ENCODE data around the gene HRH4.

The HRH4 gene

GRCh38 chr18:24429188-24429587, 31.2 kb upstream of the HRH4 start:
- no peak overlapping the region for H3K4me3 ChIP-seq (ENCODE audit: low read length in 2 of 2)
- H3K4me1 ChIP-seq (ENCODE audit: control insufficient read depth, insufficient read depth, low read length): peaks cover 11% of the 10 kb centered on the region
- peaks cover 2 to 4% of the 10 kb centered on the region in 2 donors for H3K27me3 ChIP-seq (ENCODE audit: control insufficient read depth in 1 of 2, insufficient read depth in 2 of 2, low read length in 2 of 2)
- no peak overlapping the region for H3K9ac ChIP-seq (ENCODE audit: low read length in 2 of 2)
- H3K27ac ChIP-seq (ENCODE audit: low read length): no peak overlapping the region
- H3K36me3 ChIP-seq (ENCODE audit: control insufficient read depth in 2 of 2, insufficient read depth in 2 of 2, low read length in 2 of 2): peaks cover 0 to 7% of the 10 kb centered on the region in 2 donors
- no peaks in the 10 kb centered on the region for H3K9me3 ChIP-seq (ENCODE audit: control insufficient read depth in 2 of 2, low read length in 2 of 2)

GRCh38 chr18:24432618-24433017, 27.8 kb upstream of the HRH4 start:
- Histone ChIP-seq H3K4me3 (ENCODE audit: low read length in 2 of 2) (no peak overlapping the region), H3K27ac (ENCODE audit: low read length) (no peak overlapping the region), H3K4me1 (ENCODE audit: control insufficient read depth, insufficient read depth, low read length) (peaks cover 2% of the 10 kb centered on the region), H3K9ac (ENCODE audit: low read length in 2 of 2) (no peak overlapping the region), H3K27me3 (ENCODE audit: control insufficient read depth in 1 of 2, insufficient read depth in 2 of 2, low read length in 2 of 2) (no peaks in the 10 kb centered on the region), H3K9me3 (ENCODE audit: control insufficient read depth in 2 of 2, low read length in 2 of 2) (no peaks in the 10 kb centered on the region), H3K36me3 (ENCODE audit: control insufficient read depth in 2 of 2, insufficient read depth in 2 of 2, low read length in 2 of 2) (peaks cover 3 to 7% of the 10 kb centered on the region in 2 donors)

DNA sequence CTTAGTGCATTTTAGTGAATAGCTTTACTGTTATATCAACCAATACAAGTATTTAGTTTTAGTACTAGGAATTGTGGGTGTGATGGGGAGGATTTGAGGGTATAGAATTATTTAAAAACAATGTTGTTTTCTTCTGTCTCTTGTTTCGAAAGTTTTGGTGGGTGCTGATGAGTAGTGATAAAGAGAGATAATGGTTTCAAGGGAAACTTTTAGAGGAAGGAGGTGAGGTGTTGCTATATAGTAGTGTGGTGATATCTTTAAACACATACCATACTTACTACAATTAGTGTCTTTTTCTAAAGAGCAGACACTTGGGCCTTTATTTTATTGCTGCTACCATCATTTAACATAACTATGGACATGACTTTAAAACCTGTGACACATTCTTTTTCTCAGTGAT, 23.5 kb upstream of the HRH4 start:
- H3K4me3 ChIP-seq (ENCODE audit: low read length in 2 of 2): no peak overlapping the region
- H3K9ac ChIP-seq (ENCODE audit: low read length in 2 of 2): no peak overlapping the region
- H3K36me3 ChIP-seq (ENCODE audit: control insufficient read depth in 2 of 2, insufficient read depth in 2 of 2, low read length in 2 of 2): peaks cover 15 to 17% of the 10 kb centered on the region in 2 donors

GRCh38 chr18:24443870-24444269, 16.6 kb upstream of the HRH4 start:
- Histone ChIP-seq H3K9me3 (ENCODE audit: control insufficient read depth in 2 of 2, low read length in 2 of 2) (no peaks in the 10 kb centered on the region), H3K4me3 (ENCODE audit: low read length in 2 of 2) (no peak overlapping the region), H3K9ac (ENCODE audit: low read length in 2 of 2) (no peak overlapping the region), H3K27me3 (ENCODE audit: control insufficient read depth in 1 of 2, insufficient read depth in 2 of 2, low read length in 2 of 2) (no peaks in the 10 kb centered on the region), H3K27ac (ENCODE audit: low read length) (no peak overlapping the region), H3K36me3 (ENCODE audit: control insufficient read depth in 2 of 2, insufficient read depth in 2 of 2, low read length in 2 of 2) (peaks cover 15 to 23% of the 10 kb centered on the region in 2 donors), H3K4me1 (ENCODE audit: control insufficient read depth, insufficient read depth, low read length) (no peaks in the 10 kb centered on the region)

More for the DNA sequence above, 23.5 kb upstream of the HRH4 start:
- no peaks in the 10 kb centered on the region for H3K4me1 ChIP-seq (ENCODE audit: control insufficient read depth, insufficient read depth, low read length)
- H3K9me3 ChIP-seq (ENCODE audit: control insufficient read depth in 2 of 2, low read length in 2 of 2): no peaks in the 10 kb centered on the region
- H3K27me3 ChIP-seq (ENCODE audit: control insufficient read depth in 1 of 2, insufficient read depth in 2 of 2, low read length in 2 of 2): no peaks in the 10 kb centered on the region
- no peak overlapping the region for H3K27ac ChIP-seq (ENCODE audit: low read length)

GRCh38 chr18:24446453-24446852, 14.0 kb upstream of the HRH4 start:
- Histone ChIP-seq H3K4me1 (ENCODE audit: control insufficient read depth, insufficient read depth, low read length) (no peaks in the 10 kb centered on the region), H3K27ac (ENCODE audit: low read length) (no peak overlapping the region), H3K27me3 (ENCODE audit: control insufficient read depth in 1 of 2, insufficient read depth in 2 of 2, low read length in 2 of 2) (no peaks in the 10 kb centered on the region), H3K36me3 (ENCODE audit: control insufficient read depth in 2 of 2, insufficient read depth in 2 of 2, low read length in 2 of 2) (peaks cover 22 to 25% of the 10 kb centered on the region in 2 donors), H3K9me3 (ENCODE audit: control insufficient read depth in 2 of 2, low read length in 2 of 2) (no peaks in the 10 kb centered on the region), H3K9ac (ENCODE audit: low read length in 2 of 2) (no peak overlapping the region), H3K4me3 (ENCODE audit: low read length in 2 of 2) (no peak overlapping the region)

- no peak overlapping the region for H3K27ac ChIP-seq (ENCODE audit: low read length)
Observed at GRCh38 chr18:24446953-24447538, 13.4 kb upstream of the HRH4 start.

GRCh38 chr18:24447961-24448360, 12.5 kb upstream of the HRH4 start:
- Histone ChIP-seq H3K9me3 (ENCODE audit: control insufficient read depth in 2 of 2, low read length in 2 of 2) (no peaks in the 10 kb centered on the region), H3K9ac (ENCODE audit: low read length in 2 of 2) (no peak overlapping the region), H3K4me1 (ENCODE audit: control insufficient read depth, insufficient read depth, low read length) (no peaks in the 10 kb centered on the region), H3K27ac (ENCODE audit: low read length) (no peak overlapping the region), H3K27me3 (ENCODE audit: control insufficient read depth in 1 of 2, insufficient read depth in 2 of 2, low read length in 2 of 2) (no peaks in the 10 kb centered on the region), H3K4me3 (ENCODE audit: low read length in 2 of 2) (no peak overlapping the region), H3K36me3 (ENCODE audit: control insufficient read depth in 2 of 2, insufficient read depth in 2 of 2, low read length in 2 of 2) (peaks cover 21 to 25% of the 10 kb centered on the region in 2 donors)

More at GRCh38 chr18:24446953-24447538, 13.4 kb upstream of the HRH4 start:
- Histone ChIP-seq H3K4me1 (ENCODE audit: control insufficient read depth, insufficient read depth, low read length) (no peaks in the 10 kb centered on the region), H3K4me3 (ENCODE audit: low read length in 2 of 2) (no peak overlapping the region), H3K9ac (ENCODE audit: low read length in 2 of 2) (no peak overlapping the region), H3K36me3 (ENCODE audit: control insufficient read depth in 2 of 2, insufficient read depth in 2 of 2, low read length in 2 of 2) (peaks cover 21 to 25% of the 10 kb centered on the region in 2 donors), H3K9me3 (ENCODE audit: control insufficient read depth in 2 of 2, low read length in 2 of 2) (no peaks in the 10 kb centered on the region), H3K27me3 (ENCODE audit: control insufficient read depth in 1 of 2, insufficient read depth in 2 of 2, low read length in 2 of 2) (no peaks in the 10 kb centered on the region)

DNA sequence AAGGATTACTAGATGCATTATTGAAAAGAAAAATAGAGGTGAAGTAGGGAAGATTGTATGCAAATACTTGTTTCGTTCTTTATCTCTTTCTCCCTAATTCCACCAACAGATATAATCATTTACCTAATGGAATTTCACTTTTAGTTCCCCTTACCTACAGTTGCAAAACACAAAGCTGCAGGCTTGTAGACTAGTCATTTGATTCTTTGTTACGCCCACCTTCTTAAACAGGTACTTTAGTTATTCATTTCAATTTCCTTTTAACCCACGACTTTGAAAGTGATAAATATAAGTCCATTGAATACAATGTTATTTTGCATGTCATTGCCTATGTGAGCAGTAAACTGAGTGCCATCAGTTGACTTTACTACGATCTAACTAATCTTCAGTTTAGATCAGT, 3.9 kb upstream of the HRH4 start:
- peaks cover 0 to 2% of the 10 kb centered on the region in 2 donors for H3K36me3 ChIP-seq (ENCODE audit: control insufficient read depth in 2 of 2, insufficient read depth in 2 of 2, low read length in 2 of 2)
- H3K9me3 ChIP-seq (ENCODE audit: control insufficient read depth in 2 of 2, low read length in 2 of 2): no peaks in the 10 kb centered on the region

DNA sequence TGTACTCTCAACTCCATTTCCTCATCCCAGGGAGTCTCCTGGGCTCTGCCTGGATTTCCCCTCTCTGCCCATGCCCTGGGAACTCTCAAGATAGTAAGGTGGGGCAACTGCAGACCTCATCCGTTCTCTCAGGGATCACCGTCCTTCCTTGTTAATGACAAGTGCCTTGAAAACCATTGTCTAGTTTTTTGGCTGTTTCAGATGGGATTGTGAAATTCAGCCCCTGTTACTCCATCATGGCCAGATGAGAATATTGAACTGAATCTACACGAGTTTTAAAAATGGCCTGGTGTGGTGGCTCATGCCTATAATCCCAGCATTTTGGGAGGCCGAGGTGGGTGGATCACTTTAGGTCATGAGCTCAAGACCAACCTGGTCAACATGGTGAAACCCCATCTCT, 665 bp upstream of the HRH4 start:
- H3K9me3 ChIP-seq (ENCODE audit: control insufficient read depth in 2 of 2, low read length in 2 of 2): no peaks in the 10 kb centered on the region
- no peaks in the 10 kb centered on the region for H3K27me3 ChIP-seq (ENCODE audit: control insufficient read depth in 1 of 2, insufficient read depth in 2 of 2, low read length in 2 of 2)
- H3K4me3 ChIP-seq (ENCODE audit: low read length in 2 of 2): no peak overlapping the region
- H3K27ac ChIP-seq (ENCODE audit: low read length): no peak overlapping the region
- H3K36me3 ChIP-seq (ENCODE audit: control insufficient read depth in 2 of 2, insufficient read depth in 2 of 2, low read length in 2 of 2): no peaks in the 10 kb centered on the region
- H3K9ac ChIP-seq (ENCODE audit: low read length in 2 of 2): no peak overlapping the region
- no peaks in the 10 kb centered on the region for H3K4me1 ChIP-seq (ENCODE audit: control insufficient read depth, insufficient read depth, low read length)

More for the DNA sequence above, 3.9 kb upstream of the HRH4 start:
- Histone ChIP-seq H3K27me3 (ENCODE audit: control insufficient read depth in 1 of 2, insufficient read depth in 2 of 2, low read length in 2 of 2) (no peaks in the 10 kb centered on the region), H3K4me3 (ENCODE audit: low read length in 2 of 2) (no peak overlapping the region), H3K27ac (ENCODE audit: low read length) (no peak overlapping the region), H3K9ac (ENCODE audit: low read length in 2 of 2) (no peak overlapping the region), H3K4me1 (ENCODE audit: control insufficient read depth, insufficient read depth, low read length) (no peaks in the 10 kb centered on the region)

DNA sequence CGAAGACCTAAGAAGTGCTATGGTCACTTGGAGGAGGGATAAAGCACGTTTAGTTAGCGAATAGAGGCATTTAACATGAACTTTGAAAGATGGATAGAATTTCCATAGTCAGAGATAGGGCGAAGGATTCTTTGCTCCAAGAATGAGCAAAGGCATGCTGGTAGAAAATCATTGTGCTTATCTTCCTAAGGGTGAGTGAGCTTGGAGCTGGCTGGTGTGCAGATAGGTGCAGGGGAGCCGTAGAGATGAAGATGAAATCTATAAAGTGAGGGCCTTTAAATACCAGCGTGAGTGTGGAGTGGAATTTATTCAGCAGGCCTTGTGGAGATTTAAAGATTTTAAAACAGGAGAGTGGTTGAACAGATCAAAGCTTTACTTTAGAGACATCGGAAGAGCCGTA, 1.6 kb downstream of the HRH4 start:
- Histone ChIP-seq H3K27ac (ENCODE audit: low read length) (no peak overlapping the region), H3K9me3 (ENCODE audit: control insufficient read depth in 2 of 2, low read length in 2 of 2) (no peaks in the 10 kb centered on the region), H3K4me1 (ENCODE audit: control insufficient read depth, insufficient read depth, low read length) (no peaks in the 10 kb centered on the region), H3K36me3 (ENCODE audit: control insufficient read depth in 2 of 2, insufficient read depth in 2 of 2, low read length in 2 of 2) (no peaks in the 10 kb centered on the region), H3K27me3 (ENCODE audit: control insufficient read depth in 1 of 2, insufficient read depth in 2 of 2, low read length in 2 of 2) (no peaks in the 10 kb centered on the region), H3K9ac (ENCODE audit: low read length in 2 of 2) (no peak overlapping the region), H3K4me3 (ENCODE audit: low read length in 2 of 2) (no peak overlapping the region)

DNA sequence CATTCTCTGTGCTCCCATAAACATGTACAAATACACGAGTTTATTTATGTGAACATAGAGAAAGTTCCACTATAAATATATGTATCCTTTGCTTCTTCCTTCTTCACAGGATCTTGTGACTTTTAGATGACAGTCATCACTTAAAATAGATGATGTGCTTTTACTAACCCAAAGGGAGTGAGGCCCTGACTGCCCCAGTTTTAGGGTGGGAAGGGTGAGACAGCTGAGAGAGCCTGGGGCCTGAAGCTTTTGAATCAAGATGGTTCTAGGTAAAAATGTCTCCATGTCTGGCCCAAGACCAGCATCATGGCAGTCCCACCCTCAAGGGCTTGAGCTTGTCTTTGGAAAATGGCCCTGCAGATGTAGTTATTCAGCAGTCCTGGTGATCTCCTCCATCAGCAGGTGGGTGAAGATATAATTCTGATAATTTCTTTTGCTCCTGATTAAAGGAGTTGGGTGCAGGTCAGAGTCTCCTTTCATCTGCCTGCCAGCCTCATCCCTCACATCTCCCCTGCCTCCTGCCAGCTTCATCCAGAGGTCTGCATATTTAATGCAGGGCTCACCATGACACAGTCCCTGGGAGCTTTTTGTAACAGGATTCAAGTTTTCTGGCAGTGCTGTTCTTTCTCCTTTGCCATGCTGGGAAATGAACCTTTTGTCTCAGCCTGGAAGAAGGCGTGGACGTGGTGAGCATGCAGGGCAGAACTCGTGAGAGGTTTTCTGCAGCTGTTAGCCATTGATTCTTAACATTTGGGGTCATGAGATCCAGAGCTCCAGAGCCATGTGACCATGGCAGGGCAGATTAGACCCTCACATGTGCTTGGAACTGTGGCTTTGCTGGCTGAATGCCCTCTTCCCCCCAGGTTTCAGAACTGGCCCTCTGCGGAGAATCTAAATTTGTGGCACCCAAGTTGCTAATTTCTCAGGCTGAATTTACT, 2.7 kb downstream of the HRH4 start:
- no peaks in the 10 kb centered on the region for H3K36me3 ChIP-seq (ENCODE audit: control insufficient read depth in 2 of 2, insufficient read depth in 2 of 2, low read length in 2 of 2)
- no peak overlapping the region for H3K4me3 ChIP-seq (ENCODE audit: low read length in 2 of 2)
- H3K4me1 ChIP-seq (ENCODE audit: control insufficient read depth, insufficient read depth, low read length): no peaks in the 10 kb centered on the region
- no peaks in the 10 kb centered on the region for H3K9me3 ChIP-seq (ENCODE audit: control insufficient read depth in 2 of 2, low read length in 2 of 2)
- no peaks in the 10 kb centered on the region for H3K27me3 ChIP-seq (ENCODE audit: control insufficient read depth in 1 of 2, insufficient read depth in 2 of 2, low read length in 2 of 2)
- no peak overlapping the region for H3K27ac ChIP-seq (ENCODE audit: low read length)
- H3K9ac ChIP-seq (ENCODE audit: low read length in 2 of 2): no peak overlapping the region

All from stomach smooth muscle (tissue), 2 donors.